ENCODE measurements around the gene ADA.

- TF ChIP-seq CTCF (conservative IDR thresholded peaks at IDR 0.05) (no peak), EZH2 (IDR thresholded peaks at IDR 0.05; ENCODE audit: low read depth) (no peak)
These were observed 32.8 kb upstream of the ADA start for GRCh38 chr20:44684047-44684967.

Measured in PC-9 (cell line).